Suprapubic skin (tissue), 4 donors: Measurements from ENCODE around the gene ACVR2A. TPM values are rescaled to one million over a fixed set of nuclear protein-coding genes. Genes with fewer than 3 reads are reported as not detected.

Experiments used
- DNase-seq, 2 donors: peaks; one replicate each; pipeline ENCODE4 v3.0.0-alpha.2; 2019; ENCODE audit warnings: low spot score in 2 of 2
- H3K27ac ChIP-seq: fragments of 200-600 bp; sonication (generic); one replicate; pipeline ENCODE4 v1.5.1; 2019
- H3K27me3 ChIP-seq: fragments of 200-600 bp; sonication (generic); one replicate; pipeline ENCODE4 v1.5.1; 2019
- H3K36me3 ChIP-seq: fragments of 200-600 bp; sonication (generic); one replicate; pipeline ENCODE4 v1.5.1; 2019
- H3K4me1 ChIP-seq: fragments of 200-600 bp; sonication (generic); one replicate; pipeline ENCODE4 v1.5.1; 2019
- H3K4me3 ChIP-seq: fragments of 200-600 bp; sonication (generic); one replicate; pipeline ENCODE4 v1.5.1; 2019; ENCODE audit warnings: mild to moderate bottlenecking
- H3K9me3 ChIP-seq: fragments of 200-600 bp; sonication (generic); one replicate; pipeline ENCODE4 v1.5.1; 2019
- EP300 ChIP-seq: sonication (generic); formaldehyde crosslinking; IDR thresholded peaks from one replicate; pipeline ENCODE4 v1.6.1; 2017; ENCODE audit warnings: antibody characterized with exemption
- POLR2A ChIP-seq, 2 donors: fragments of 450-650 bp; IDR thresholded peaks; one replicate each; pipeline ENCODE4 v1.6.1; 2017; ENCODE audit warnings: antibody characterized with exemption in 2 of 2, mild to moderate bottlenecking in 2 of 2, moderate library complexity in 2 of 2
- POLR2AphosphoS5 ChIP-seq, 3 donors: sonication (generic); formaldehyde crosslinking; IDR thresholded peaks; one replicate each; pipeline ENCODE4 v1.6.1; 2017; ENCODE audit warnings: antibody characterized with exemption in 3 of 3
- WGBS: methylation state at CpG from one replicate; pipeline ENCODE4 v1.1.5; 2018; 5-methylcytosine and 5-hydroxymethylcytosine counted together
- total RNA-seq, 4 donors: library from RNA; depleted of rRNA; stranded (reverse); fragments of >200 nt; gene quantifications; one replicate each; pipeline ENCODE4 v1.1.0, GENCODE V29; 2016
- TF ChIP-seq, protein P1 (sequence below), 2 donors: fragments of 200-600 bp in 1 of 2; fragments of 450-650 bp in 1 of 2; sonication (generic) in 1 of 2; IDR thresholded peaks; one replicate each; pipeline ENCODE4 v1.5.1; 2016 to 2019; ENCODE audit warnings: antibody characterized with exemption in 2 of 2, mild to moderate bottlenecking in 1 of 2, moderate library complexity in 1 of 2

Gene ACVR2A
- total RNA-seq, 4 donors from 2014 or later: 38.7 to 123 (median 45.0) TPM

DNA sequence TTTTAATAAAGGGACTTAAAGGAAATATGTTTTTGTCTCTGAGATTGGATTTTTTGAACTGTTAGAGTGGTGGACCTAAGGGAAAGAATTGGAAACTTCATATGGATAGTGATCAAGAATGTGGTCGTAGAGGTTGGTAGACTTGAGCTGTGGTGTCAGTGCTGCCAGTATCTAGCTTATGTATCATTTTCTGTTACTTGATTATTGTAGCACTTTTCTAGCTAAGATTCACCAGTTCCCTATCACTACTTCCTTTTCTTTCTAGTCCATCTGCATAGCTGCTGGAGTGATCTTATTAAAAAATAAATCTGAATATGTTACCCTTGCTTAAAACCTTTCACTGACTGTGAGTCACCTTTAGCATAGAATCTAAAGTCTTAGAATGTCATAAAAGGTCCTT, 6.0 kb downstream of the ACVR2A start:
- DNase-seq: no peak
- WGBS: 62% methylated on average over 1 of the region's 1 CpG
- no peaks in the 10 kb centered on the region for H3K27me3 ChIP-seq

DNA sequence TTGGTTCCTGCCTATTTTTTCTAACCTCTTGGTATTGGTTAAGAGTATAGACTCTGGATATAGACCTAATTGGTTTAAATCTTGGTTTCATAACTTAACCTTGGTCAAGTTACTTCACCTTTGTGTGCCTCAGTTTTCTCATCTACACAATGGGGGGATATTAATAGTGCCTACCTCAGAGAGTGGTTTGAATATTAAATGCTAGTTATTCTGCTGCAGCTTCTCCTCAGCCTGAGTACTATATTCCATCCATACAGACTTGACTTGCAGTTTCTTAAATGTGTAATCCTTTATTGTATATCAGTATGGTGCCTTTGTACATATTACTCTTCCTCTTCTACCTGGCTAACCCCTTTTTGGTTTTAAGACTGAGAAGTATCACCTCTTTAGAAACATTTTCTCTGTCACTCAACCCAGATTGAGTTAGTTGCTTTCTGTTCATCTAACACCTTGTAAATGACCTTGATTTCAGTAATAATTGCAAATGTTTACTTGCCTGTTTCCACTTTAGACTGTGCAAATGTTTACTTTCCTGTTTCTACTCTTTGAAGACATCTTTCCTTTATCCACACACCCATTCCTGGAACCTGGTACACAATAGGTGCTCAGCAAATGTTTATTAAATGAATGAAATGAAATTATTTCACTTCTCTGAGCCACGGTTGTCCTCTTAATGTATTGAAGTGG, 6.6 kb downstream of the ACVR2A start:
- WGBS: 75% methylated on average over 1 of the region's 1 CpG
- Histone ChIP-seq H3K4me1 (peaks cover 59% of the 10 kb centered on the region), H3K27me3 (no peaks in the 10 kb centered on the region)

More for the DNA sequence above, 6.0 kb downstream of the ACVR2A start:
- TF ChIP-seq, protein P1, sequence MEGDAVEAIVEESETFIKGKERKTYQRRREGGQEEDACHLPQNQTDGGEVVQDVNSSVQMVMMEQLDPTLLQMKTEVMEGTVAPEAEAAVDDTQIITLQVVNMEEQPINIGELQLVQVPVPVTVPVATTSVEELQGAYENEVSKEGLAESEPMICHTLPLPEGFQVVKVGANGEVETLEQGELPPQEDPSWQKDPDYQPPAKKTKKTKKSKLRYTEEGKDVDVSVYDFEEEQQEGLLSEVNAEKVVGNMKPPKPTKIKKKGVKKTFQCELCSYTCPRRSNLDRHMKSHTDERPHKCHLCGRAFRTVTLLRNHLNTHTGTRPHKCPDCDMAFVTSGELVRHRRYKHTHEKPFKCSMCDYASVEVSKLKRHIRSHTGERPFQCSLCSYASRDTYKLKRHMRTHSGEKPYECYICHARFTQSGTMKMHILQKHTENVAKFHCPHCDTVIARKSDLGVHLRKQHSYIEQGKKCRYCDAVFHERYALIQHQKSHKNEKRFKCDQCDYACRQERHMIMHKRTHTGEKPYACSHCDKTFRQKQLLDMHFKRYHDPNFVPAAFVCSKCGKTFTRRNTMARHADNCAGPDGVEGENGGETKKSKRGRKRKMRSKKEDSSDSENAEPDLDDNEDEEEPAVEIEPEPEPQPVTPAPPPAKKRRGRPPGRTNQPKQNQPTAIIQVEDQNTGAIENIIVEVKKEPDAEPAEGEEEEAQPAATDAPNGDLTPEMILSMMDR (IDR thresholded peaks at IDR 0.05): no peak
- Histone ChIP-seq H3K36me3 (no peaks in the 10 kb centered on the region), H3K9me3 (no peaks in the 10 kb centered on the region), H3K4me3 (no peak overlapping the region), H3K4me1 (peaks cover 59% of the 10 kb centered on the region), H3K27ac (no peak overlapping the region)

DNA sequence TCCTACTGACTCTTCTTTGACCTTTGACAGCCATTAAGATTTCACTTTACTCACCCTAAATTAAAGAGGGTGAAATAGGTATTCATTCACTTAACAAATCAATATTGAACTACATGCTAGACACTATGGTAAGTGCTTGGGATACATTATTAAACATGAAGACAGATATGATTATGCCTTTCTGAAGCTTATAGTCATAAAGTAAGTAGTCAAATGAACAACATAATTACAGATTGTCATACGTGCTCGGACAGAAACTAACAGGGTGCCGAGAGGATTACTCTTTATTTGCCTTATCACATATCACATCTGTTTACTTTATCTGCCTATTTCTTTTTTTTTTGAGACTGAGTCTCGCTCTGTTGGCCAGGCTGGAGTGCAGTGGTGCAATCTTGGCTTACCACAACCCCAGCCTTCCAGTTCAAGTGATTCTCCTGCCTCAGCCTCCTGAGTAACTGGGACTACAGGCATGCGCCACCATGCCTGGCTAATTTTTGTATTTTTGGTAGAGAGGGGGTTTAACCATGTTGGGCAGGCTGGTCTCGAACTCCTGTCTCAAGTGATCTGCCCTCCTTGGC, 9.8 kb downstream of the ACVR2A start:
- DNase-seq: no peak
- Histone ChIP-seq H3K4me3 (no peak overlapping the region), H3K27ac (no peak overlapping the region), H3K36me3 (no peaks in the 10 kb centered on the region), H3K4me1 (peaks cover 41% of the 10 kb centered on the region), H3K9me3 (no peaks in the 10 kb centered on the region), H3K27me3 (no peaks in the 10 kb centered on the region)
- no peak for TF ChIP-seq EP300
- TF ChIP-seq, protein P1 (IDR thresholded peaks at IDR 0.05): no peak
- TF ChIP-seq POLR2AphosphoS5 (IDR thresholded peaks at IDR 0.05): no peak
- TF ChIP-seq POLR2A (IDR thresholded peaks at IDR 0.05): no peak
- WGBS: 66% methylated on average over 6 of the region's 6 CpGs

More for the DNA sequence above, 6.6 kb downstream of the ACVR2A start:
- no peaks in the 10 kb centered on the region for H3K9me3 ChIP-seq
- no peak overlapping the region for H3K4me3 ChIP-seq
- H3K27ac ChIP-seq: no peak overlapping the region
- no peaks in the 10 kb centered on the region for H3K36me3 ChIP-seq
- TF ChIP-seq, protein P1 (IDR thresholded peaks at IDR 0.05): no peak
- TF ChIP-seq POLR2AphosphoS5 (IDR thresholded peaks at IDR 0.05): no peak
- no peak for TF ChIP-seq POLR2A (IDR thresholded peaks at IDR 0.05)
- no peak for TF ChIP-seq EP300
- no peak for DNase-seq

DNA sequence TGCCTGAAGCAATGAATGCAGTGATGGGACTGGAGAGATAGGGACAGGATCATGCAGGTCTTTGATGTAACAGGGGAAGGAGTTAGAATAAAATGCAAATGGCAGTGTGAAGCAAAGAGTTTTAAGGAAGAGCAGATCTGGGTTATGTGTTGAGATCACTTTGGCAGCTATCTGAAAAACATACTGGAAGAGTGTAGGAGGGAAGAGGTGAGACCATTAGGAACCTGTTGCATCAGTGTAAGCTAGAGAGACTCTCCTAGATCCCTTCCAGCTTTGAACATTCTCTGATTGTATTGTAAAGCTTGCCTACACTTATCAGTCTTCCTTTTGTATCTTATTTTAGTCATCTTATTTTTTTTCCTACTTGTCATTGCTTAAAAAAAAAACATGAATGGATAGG, 10.5 kb downstream of the ACVR2A start:
- Histone ChIP-seq H3K36me3 (no peaks in the 10 kb centered on the region), H3K27ac (no peak overlapping the region), H3K9me3 (no peaks in the 10 kb centered on the region), H3K4me1 (peaks cover 36% of the 10 kb centered on the region), H3K4me3 (no peak overlapping the region), H3K27me3 (no peaks in the 10 kb centered on the region)
- no peak for DNase-seq
- TF ChIP-seq POLR2A (IDR thresholded peaks at IDR 0.05) (no peak), POLR2AphosphoS5 (IDR thresholded peaks at IDR 0.05) (no peak), EP300 (no peak)
- TF ChIP-seq, protein P1 (IDR thresholded peaks at IDR 0.05): no peak

DNA sequence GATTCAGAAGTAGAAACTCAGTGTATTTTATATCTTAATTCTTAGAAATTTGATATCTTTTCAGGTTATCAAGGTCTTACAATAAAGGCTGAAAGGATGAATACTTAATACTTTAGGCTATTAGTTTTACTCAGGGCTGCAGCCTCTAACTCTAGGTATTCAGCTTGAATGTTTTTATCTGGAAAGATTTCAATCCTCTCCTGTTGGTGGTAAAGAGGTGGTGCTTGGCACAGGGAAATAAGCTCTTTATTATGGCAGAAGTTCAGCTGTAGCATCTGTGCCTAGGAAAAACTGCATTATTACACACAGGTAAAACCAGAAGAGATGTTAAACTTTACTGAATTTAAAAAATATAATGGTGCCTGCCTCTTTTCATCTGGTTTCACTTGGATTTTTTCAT, 11.1 kb downstream of the ACVR2A start:
- H3K9me3 ChIP-seq: no peaks in the 10 kb centered on the region
- peaks cover 36% of the 10 kb centered on the region for H3K4me1 ChIP-seq
- no peaks in the 10 kb centered on the region for H3K27me3 ChIP-seq
- H3K27ac ChIP-seq: no peak overlapping the region
- TF ChIP-seq POLR2A (IDR thresholded peaks at IDR 0.05): no peak
- TF ChIP-seq, protein P1 (IDR thresholded peaks at IDR 0.05): no peak
- no peak for TF ChIP-seq EP300
- no peak for TF ChIP-seq POLR2AphosphoS5 (IDR thresholded peaks at IDR 0.05)
- no peak for DNase-seq
- H3K4me3 ChIP-seq: no peak overlapping the region
- H3K36me3 ChIP-seq: no peaks in the 10 kb centered on the region
